Loucy (cell line): ENCODE data around the gene CCL25.

Experiments used
- H2AFZ ChIP-seq: fragments of 200-600 bp; sonication (generic); 2 replicates; pipeline ENCODE4 v1.6.0; 2016; ENCODE audit warnings: antibody characterized with exemption, mild to moderate bottlenecking, low read length, moderate library complexity
- H3F3A ChIP-seq: fragments of 200-600 bp; 2 replicates; pipeline ENCODE4 v1.6.0; 2016; ENCODE audit warnings: antibody characterized with exemption, low read depth, mild to moderate bottlenecking
- H3K27me3 ChIP-seq: fragments of 200-600 bp; sonication (generic); 2 replicates; pipeline ENCODE4 v1.6.1; 2014; ENCODE audit warnings: low read length, mild to moderate bottlenecking; ENCODE audit not compliant: insufficient read depth, poor library complexity, severe bottlenecking
- H3K36me3 ChIP-seq: fragments of 200-600 bp; sonication (generic); 2 replicates; pipeline ENCODE4 v1.6.1; 2016; ENCODE audit warnings: low read length; ENCODE audit not compliant: insufficient read depth
- H3K4me1 ChIP-seq: fragments of 200-600 bp; sonication (generic); 2 replicates; pipeline ENCODE4 v1.5.1; 2014; ENCODE audit warnings: low read length, mild to moderate bottlenecking; ENCODE audit not compliant: insufficient read depth, poor library complexity, severe bottlenecking
- H3K4me2 ChIP-seq: fragments of 200-600 bp; sonication (generic); 2 replicates; pipeline ENCODE4 v1.6.0; 2014; ENCODE audit warnings: antibody characterized with exemption, low read length, low read depth, mild to moderate bottlenecking; ENCODE audit not compliant: poor library complexity, severe bottlenecking
- H3K4me3 ChIP-seq: fragments of 200-600 bp; sonication (generic); 2 replicates; pipeline ENCODE4 v1.5.1; 2014; ENCODE audit warnings: low read length, mild to moderate bottlenecking, mixed read lengths; ENCODE audit not compliant: poor library complexity, severe bottlenecking
- H3K79me2 ChIP-seq: fragments of 200-600 bp; sonication (generic); 2 replicates; pipeline ENCODE4 v1.6.1; 2014; ENCODE audit warnings: low read length; ENCODE audit not compliant: insufficient read depth
- H3K9ac ChIP-seq: fragments of 200-600 bp; sonication (generic); 2 replicates; pipeline ENCODE4 v1.6.0; 2014; ENCODE audit warnings: mild to moderate bottlenecking, low read depth, low read length, moderate library complexity; ENCODE audit not compliant: poor library complexity, severe bottlenecking
- H3K9me2 ChIP-seq: fragments of 200-600 bp; sonication (generic); replicated peaks from 2 replicates; pipeline ENCODE4 v1.6.1; 2016; ENCODE audit warnings: low read depth, low read length, mixed read lengths
- H3K9me3 ChIP-seq: fragments of 200-600 bp; sonication (generic); 2 replicates; pipeline ENCODE4 v1.6.1; 2014; ENCODE audit warnings: mild to moderate bottlenecking, antibody characterized with exemption, low read length, low read depth; ENCODE audit not compliant: insufficient read depth
- H4K20me1 ChIP-seq: fragments of 200-600 bp; sonication (generic); 2 replicates; pipeline ENCODE4 v1.6.0; 2014; ENCODE audit warnings: antibody characterized with exemption, low read length, mild to moderate bottlenecking; ENCODE audit not compliant: insufficient read depth, poor library complexity, severe bottlenecking
- EZH2phosphoT487 ChIP-seq: fragments of 200-600 bp; IDR thresholded peaks from 2 replicates; pipeline ENCODE4 v1.6.1; 2018; ENCODE audit warnings: antibody characterized with exemption, mild to moderate bottlenecking, moderate library complexity, borderline replicate concordance
- TF ChIP-seq, protein P1 (sequence below): fragments of 200-600 bp; sonication (generic); conservative IDR thresholded peaks from 2 replicates; pipeline ENCODE4 v1.5.1; 2014; ENCODE audit warnings: mild to moderate bottlenecking, antibody characterized with exemption, low read length

Gene CCL25

DNA sequence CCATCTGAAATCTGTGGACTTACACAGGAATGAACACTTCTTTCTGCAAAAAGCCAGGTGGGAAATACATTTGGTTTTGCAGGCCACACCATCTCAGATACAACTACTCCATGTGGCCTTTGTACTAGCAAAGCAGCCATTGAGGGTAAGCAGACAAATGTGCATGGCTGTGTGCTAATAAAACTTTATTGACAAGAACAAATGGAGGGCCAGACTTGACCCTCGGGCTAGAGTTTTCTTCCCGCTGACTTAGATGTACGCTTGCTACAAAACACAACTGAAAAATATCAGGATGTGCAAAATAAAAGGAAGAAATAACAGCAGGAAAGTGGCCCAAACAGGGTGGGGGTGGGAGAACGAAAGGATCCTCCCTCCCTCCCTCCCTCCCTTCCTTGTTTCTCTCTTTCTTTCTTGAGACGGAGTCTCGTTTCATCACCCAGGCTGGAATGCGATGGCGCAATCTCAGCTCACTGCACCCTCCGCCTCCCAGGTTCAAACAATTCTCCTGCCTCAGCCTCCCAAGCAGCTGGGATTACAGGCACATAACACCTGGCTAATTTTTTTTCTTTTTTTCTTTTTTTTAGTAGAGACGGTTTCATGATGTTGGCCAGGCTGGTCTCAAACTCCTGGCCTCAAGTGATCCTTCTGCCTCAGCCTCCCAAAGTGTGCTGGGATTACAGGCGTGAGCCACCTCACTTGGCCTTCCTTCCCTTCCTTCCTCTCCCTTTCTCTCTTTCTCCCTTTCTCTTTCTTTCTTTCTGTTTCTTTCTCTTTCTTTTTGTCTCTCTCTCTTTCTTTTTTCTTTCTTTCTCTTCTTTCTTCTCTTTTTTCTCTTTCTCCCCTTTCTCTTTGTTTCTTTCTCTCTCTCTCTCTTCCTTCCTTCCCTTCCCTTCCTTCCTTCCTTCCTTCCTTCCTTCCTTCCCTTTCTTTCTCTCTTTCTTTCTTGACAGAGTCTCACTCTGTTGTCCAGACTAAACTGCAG lies 29.3 kb downstream of the CCL25 start:
- H3K9ac ChIP-seq, result no peak overlapping the region
- H3K27me3 ChIP-seq, result no peaks in the 10 kb centered on the region
- H3K4me3 ChIP-seq, result no peak overlapping the region
- no peaks in the 10 kb centered on the region for H3K4me1 ChIP-seq
- H3K9me3 ChIP-seq, result no peaks in the 10 kb centered on the region
- H3F3A ChIP-seq, result no peaks in the 10 kb centered on the region
- no peaks in the 10 kb centered on the region for H3K79me2 ChIP-seq
- TF ChIP-seq, protein P1, sequence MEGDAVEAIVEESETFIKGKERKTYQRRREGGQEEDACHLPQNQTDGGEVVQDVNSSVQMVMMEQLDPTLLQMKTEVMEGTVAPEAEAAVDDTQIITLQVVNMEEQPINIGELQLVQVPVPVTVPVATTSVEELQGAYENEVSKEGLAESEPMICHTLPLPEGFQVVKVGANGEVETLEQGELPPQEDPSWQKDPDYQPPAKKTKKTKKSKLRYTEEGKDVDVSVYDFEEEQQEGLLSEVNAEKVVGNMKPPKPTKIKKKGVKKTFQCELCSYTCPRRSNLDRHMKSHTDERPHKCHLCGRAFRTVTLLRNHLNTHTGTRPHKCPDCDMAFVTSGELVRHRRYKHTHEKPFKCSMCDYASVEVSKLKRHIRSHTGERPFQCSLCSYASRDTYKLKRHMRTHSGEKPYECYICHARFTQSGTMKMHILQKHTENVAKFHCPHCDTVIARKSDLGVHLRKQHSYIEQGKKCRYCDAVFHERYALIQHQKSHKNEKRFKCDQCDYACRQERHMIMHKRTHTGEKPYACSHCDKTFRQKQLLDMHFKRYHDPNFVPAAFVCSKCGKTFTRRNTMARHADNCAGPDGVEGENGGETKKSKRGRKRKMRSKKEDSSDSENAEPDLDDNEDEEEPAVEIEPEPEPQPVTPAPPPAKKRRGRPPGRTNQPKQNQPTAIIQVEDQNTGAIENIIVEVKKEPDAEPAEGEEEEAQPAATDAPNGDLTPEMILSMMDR, result no peak
- no peak for TF ChIP-seq EZH2phosphoT487
- no peak overlapping the region for H2AFZ ChIP-seq
- no peaks in the 10 kb centered on the region for H3K9me2 ChIP-seq
- no peak overlapping the region for H3K4me2 ChIP-seq
- no peaks in the 10 kb centered on the region for H4K20me1 ChIP-seq
- no peaks in the 10 kb centered on the region for H3K36me3 ChIP-seq

DNA sequence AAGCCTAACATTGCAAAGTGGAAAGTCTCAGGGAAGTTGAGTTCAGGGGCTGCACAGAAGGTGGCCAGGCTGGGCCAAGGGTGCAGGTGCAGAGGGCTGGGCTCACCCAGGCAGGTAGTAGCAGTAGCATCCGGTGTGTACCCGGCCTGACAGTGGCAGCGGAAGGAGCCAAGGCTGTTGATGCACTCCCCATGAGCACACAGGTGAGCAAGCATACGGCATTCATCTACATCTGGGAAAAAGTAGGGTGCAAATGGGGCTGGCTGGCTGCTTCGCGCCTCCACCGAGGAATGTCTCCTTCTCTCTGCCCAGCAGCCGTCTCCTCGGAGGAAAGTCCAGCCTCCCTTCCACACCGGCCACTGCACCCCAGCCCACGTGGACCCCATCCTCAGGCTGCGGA lies 30.6 kb downstream of the CCL25 start:
- H3K79me2 ChIP-seq, result no peaks in the 10 kb centered on the region
- no peak overlapping the region for H3K4me3 ChIP-seq
- no peaks in the 10 kb centered on the region for H3K36me3 ChIP-seq
- no peaks in the 10 kb centered on the region for H4K20me1 ChIP-seq
- no peak overlapping the region for H2AFZ ChIP-seq
- H3K9me2 ChIP-seq, result no peaks in the 10 kb centered on the region
- H3F3A ChIP-seq, result no peaks in the 10 kb centered on the region
- H3K4me2 ChIP-seq, result no peak overlapping the region
- TF ChIP-seq, protein P1, result no peak
- no peak for TF ChIP-seq EZH2phosphoT487
- no peaks in the 10 kb centered on the region for H3K9me3 ChIP-seq
- no peak overlapping the region for H3K9ac ChIP-seq
- no peaks in the 10 kb centered on the region for H3K4me1 ChIP-seq
- no peaks in the 10 kb centered on the region for H3K27me3 ChIP-seq

GRCh38 chr19:8084152-8084551 lies 31.6 kb downstream of the CCL25 start:
- TF ChIP-seq, protein P1, result no peak
- no peak for TF ChIP-seq EZH2phosphoT487
- Histone ChIP-seq H3K9me2 (no peaks in the 10 kb centered on the region), H2AFZ (no peak overlapping the region), H3K9ac (no peak overlapping the region), H3K4me1 (no peaks in the 10 kb centered on the region), H3K4me2 (no peak overlapping the region), H4K20me1 (no peaks in the 10 kb centered on the region), H3K79me2 (no peaks in the 10 kb centered on the region), H3F3A (no peaks in the 10 kb centered on the region), H3K9me3 (no peaks in the 10 kb centered on the region), H3K4me3 (no peak overlapping the region), H3K36me3 (no peaks in the 10 kb centered on the region), H3K27me3 (no peaks in the 10 kb centered on the region)
